ENCODE results near the gene CTXN1.
"Not testable (repeated sequence)": the region's sequence is repeated elsewhere in the genome, so short reads cannot be mapped to it uniquely, and the experiment has no call there.

Gene CTXN1

GRCh38 chr19:7926021-7926726 lies at the start of gene CTXN1:
CTXN1 (minus strand) TSS chr19:7926135; CDS start chr19:7925538, 597 bp downstream.
- DNase-seq (ENCODE audit: low spot score), result peak; percentile 72

DNA sequence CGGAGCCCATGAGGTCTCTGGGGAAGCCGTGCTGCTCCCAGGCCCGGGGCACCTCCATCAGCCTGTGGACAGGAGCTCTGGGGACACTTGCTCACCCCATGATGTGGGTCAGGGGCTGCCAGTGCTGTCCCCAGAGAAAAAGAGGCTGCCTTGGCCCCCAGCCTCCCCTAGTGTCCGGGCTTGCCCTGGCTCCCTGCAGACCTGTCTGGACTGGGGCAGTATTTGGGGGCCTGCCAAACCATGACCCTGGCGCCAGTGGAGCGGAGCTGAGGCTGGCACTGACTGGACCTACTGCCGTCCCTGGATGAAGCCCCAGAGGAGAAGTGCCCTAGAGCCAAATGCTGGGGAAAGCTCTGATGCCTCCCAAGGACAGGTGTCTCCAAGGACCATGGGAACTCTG lies 49.1 kb upstream of the CTXN1 start:
- DNase-seq (ENCODE audit: low spot score), result no peak

DNA sequence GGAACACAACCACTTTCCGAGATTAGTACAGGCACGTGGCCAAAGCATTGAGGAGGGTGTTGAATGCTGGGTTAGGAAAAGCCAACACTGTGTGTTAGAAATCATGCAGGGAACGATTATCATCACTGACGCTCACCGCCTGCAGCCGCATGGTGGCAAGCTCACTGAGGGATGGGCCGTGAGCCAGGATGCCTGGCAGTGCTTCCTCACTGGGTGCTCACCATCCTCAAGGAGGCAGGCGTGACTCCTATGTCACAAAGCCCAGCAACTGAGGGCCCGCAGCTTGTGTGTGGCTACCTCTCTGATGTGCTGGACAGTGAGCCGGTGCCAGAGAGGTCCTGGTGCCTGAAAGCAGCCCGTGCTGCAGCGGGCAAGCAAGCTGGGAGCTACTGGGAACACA lies 47.9 kb upstream of the CTXN1 start:
- no peak for DNase-seq (ENCODE audit: low spot score)

- DNase-seq (ENCODE audit: low spot score), result no peak
Observed at GRCh38 chr19:7971553-7972520, 45.9 kb upstream of the CTXN1 start.

- peak; percentile 24 for DNase-seq (ENCODE audit: low spot score)
Observed at GRCh38 chr19:7970716-7971448, 44.9 kb upstream of the CTXN1 start.

DNA sequence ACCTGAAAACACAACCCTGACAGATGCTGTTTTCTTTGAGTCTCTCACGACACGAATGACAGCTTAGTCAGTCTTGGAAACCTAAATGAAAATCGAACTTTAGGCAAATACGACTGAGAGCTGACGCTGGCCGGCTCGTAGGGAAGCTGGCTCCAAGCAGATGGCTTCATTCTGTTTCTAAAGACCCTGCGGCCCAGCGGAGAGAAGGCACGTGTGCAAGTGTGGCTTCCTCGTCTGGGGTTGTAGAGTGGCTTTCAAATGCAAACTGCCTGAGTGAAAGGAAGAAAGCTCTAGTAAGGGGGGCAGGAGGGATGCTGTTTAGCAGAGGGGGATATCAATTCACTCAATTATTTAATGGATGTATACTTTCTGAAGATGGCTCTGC lies 43.6 kb upstream of the CTXN1 start:
- no peak for DNase-seq (ENCODE audit: low spot score)

- DNase-seq (ENCODE audit: low spot score), result no peak
Observed at GRCh38 chr19:7968796-7969554, 43.0 kb upstream of the CTXN1 start.

DNA sequence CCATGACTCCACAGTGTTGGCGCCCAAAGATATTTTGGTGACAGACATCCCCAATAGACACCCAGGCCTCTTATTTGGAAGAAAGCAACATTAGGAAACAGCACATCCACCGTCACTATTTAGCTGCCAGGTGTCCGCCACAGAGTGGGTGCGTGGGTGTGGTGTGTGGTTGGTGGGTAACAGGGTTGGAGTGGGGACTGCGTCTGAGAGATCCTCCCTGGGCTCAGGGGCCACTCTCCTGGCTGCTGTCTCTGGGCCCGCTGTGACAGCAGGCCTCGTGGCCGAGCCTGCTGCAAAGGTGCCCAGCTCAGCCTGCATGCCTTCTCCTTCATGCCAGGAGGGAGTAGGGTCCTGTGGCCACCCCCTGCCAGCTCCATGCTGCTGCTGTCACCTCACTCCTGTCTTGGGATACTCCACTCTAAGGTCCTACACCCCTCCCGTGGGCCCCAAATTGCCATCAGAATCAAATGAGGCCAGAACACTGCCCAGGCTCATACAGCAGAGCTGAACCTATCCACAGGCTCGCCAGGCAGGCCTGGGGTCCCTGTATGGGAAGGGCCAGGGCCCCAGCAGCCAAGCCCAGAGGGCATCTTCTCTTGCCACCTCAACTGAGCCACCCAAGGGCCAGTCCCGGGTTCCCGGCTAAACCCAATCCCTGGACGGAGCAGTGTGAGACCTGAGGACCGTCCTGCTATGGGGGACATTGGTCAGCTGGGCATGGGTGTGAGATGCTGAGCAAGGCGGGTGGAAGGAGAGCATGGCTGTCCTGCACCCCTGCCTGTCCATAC lies 42.3 kb upstream of the CTXN1 start:
- no peak for DNase-seq (ENCODE audit: low spot score)

DNA sequence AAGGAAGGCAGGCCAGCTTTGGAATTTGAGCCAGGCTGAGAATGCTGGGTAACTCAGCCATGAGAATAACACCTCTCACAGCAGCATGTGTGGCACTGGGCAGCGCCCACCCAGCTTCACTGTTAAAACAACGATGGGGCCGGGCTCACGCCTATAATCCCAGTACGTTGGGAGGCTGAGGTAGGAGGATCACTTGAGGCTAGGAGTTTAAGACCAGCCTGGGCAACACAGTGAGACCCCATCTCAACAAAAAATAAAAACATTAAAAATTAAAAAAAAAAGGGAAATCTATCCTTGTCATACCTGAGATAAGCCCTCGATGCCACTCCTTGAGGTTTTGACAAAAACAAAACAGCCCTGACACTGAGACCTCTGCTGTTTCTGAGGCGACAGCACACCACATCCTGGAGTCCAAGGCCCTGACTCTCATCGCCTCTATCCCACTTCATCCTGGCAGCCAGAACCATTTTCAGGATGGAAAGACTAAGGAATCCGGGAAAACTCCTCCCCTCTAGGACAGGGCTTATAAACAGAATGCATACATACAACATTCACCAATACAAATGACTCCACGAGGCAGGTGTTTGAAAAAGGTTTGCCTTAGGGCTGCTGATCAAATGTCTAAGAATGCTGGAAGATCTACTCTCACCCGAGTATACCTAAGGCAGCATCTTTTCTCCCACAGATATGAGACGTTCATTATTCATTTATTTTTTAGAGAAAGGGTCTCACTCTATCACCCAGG lies 40.2 kb upstream of the CTXN1 start:
- DNase-seq (ENCODE audit: low spot score), result no peak

DNA sequence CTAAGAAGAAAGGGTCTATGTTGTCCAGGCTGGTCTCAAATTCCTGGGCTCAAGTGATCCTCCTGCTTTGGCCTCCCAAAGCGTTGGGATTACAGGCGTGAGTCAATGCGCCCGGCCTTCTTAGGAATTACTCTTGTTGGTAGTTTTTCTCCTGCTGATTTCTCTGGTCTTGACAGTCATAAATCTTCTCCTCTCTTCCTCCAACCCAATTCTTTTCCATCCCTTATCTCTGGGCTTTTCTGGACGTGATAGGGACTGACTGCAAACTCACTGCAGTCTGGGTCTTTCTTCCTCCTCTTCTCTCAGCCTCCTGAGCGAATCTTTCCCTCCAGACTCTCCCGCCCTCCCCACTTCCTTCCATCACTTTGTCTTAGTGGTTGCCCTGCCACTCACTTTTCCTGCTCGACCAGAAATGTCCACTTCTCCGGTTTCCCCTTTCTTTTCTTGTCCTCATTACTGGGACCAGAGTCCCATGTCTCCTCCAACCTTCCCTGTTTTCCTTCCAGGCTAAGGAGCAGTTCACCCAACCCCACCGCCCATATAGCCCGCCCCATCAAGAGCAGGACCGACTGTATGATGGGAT lies 39.4 kb upstream of the CTXN1 start:
- DNase-seq (ENCODE audit: low spot score), result no peak

GRCh38 chr19:7963566-7963965 lies 37.6 kb upstream of the CTXN1 start:
- DNase-seq (ENCODE audit: low spot score), result no peak

- no peak for DNase-seq (ENCODE audit: low spot score)
Observed at GRCh38 chr19:7962644-7963268, 36.8 kb upstream of the CTXN1 start.

DNA sequence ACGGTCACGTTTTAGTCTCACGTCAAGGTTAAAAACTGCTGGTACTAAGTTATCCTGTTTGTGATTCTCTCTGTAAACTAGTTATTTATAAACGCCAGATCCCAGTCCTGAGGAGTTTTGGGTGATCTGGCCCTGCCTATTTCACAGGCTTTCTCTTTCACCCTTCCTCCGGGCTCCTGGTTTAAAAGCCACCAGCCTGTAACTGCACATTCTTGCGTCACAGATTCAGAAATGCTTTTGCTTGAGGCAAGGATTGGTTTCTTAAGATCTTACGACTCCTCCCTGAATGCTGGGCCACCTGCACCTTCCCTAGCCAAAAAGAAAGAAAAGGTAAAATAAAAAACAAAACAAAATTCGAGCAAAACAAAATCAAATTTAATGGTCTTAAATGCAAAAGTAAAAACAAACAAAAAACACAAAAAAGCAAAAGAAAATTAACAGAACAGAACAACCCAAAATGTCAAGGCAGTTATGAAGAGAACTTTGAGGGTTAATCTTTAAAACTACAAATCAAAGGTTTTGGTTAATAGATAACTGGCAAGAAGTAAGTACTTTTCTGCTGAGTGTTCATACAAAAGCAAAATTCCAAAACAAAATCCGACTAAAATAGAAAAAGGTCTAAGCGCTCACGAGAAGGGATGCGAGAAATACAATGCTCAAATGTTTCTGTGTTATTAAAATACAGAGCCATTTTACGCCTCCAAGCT lies 36.1 kb upstream of the CTXN1 start:
- DNase-seq (ENCODE audit: low spot score), result no peak

DNA sequence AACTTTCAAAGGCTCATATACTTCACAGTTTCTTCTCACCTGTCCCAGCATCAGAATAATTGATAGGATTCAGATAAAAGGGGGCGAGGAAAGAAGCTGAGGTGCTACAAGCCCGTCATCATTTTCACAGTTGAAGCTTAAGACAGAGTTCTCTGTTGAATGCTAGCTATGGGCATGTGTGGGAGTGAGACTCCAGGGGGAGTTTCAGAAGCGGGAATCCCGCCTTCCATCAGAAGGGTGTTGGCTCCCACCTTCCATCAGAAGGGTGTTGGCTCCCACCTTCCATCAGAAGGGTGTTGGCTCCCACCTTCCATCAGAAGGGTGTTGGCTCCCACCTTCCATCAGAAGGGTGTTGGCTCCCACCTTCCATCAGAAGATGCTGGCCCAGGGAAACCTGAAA lies 35.1 kb upstream of the CTXN1 start:
- DNase-seq (ENCODE audit: low spot score), result not testable (repeated sequence)

GRCh38 chr19:7959211-7959610 lies 33.3 kb upstream of the CTXN1 start:
- DNase-seq (ENCODE audit: low spot score), result no peak

GRCh38 chr19:7955696-7956095 lies 29.8 kb upstream of the CTXN1 start:
- no peak for DNase-seq (ENCODE audit: low spot score)

- DNase-seq (ENCODE audit: low spot score), result no peak
Observed at GRCh38 chr19:7953576-7953975, 27.6 kb upstream of the CTXN1 start.

DNA sequence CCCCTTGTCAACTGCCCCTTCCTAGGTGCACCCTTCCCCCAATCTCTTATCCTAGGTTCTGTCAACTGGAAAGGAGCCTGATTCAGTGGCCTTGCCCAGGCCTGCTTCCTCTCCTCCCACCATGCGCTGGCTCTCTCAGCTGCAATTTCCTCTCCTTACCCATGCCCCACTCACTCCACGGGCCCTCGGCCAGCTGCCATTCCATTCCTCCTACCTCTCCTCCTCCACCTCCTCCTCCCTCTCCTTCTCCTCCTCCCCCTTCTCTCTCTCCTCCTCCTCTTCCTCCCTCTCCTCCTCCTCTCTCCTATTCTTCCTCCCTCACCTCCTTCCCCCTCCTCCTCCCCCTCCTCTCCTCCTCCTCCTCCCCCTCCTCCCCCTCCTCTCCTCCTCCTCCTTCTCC lies 27.1 kb upstream of the CTXN1 start:
- DNase-seq (ENCODE audit: low spot score), result no peak

- DNase-seq (ENCODE audit: low spot score), result no peak
Observed at GRCh38 chr19:7947939-7948338, 22.0 kb upstream of the CTXN1 start.
